ENCODE measurements around the gene BRD1.

The BRD1 gene

GRCh38 chr22:49798486-49799151, 29.1 kb downstream of the BRD1 start:
- DNase-seq (ENCODE audit: low read depth), result no peak
- no peak for TF ChIP-seq CTCF (IDR thresholded peaks at IDR 0.05; ENCODE audit: low read length, missing control alignments)
- H3K4me3 ChIP-seq (replicated peaks; ENCODE audit: low read depth, low read length), result no peak overlapping the region

GRCh38 chr22:49797706-49798105, 30.0 kb downstream of the BRD1 start:
- no peak for TF ChIP-seq CTCF (IDR thresholded peaks at IDR 0.05; ENCODE audit: low read length, missing control alignments)
- DNase-seq (ENCODE audit: low read depth), result no peak
- no peak overlapping the region for H3K4me3 ChIP-seq (replicated peaks; ENCODE audit: low read depth, low read length)

- DNase-seq (ENCODE audit: low read depth), result no peak
- H3K4me3 ChIP-seq (replicated peaks; ENCODE audit: low read depth, low read length), result no peak overlapping the region
- TF ChIP-seq CTCF (IDR thresholded peaks at IDR 0.05; ENCODE audit: low read length, missing control alignments), result no peak
Measured at GRCh38 chr22:49796596-49797270, 30.9 kb downstream of the BRD1 start.

GRCh38 chr22:49795521-49795920, 32.2 kb downstream of the BRD1 start:
- no peak for TF ChIP-seq CTCF (IDR thresholded peaks at IDR 0.05; ENCODE audit: low read length, missing control alignments)
- DNase-seq (ENCODE audit: low read depth), result no peak
- no peak overlapping the region for H3K4me3 ChIP-seq (replicated peaks; ENCODE audit: low read depth, low read length)

GRCh38 chr22:49793871-49794270, 33.8 kb downstream of the BRD1 start:
- TF ChIP-seq CTCF (IDR thresholded peaks at IDR 0.05; ENCODE audit: low read length, missing control alignments), result no peak
- H3K4me3 ChIP-seq (replicated peaks; ENCODE audit: low read depth, low read length), result no peak overlapping the region
- DNase-seq (ENCODE audit: low read depth), result no peak

- H3K4me3 ChIP-seq (replicated peaks; ENCODE audit: low read depth, low read length), result no peak overlapping the region
- TF ChIP-seq CTCF (IDR thresholded peaks at IDR 0.05; ENCODE audit: low read length, missing control alignments), result no peak
- DNase-seq (ENCODE audit: low read depth), result no peak
Measured at GRCh38 chr22:49793296-49793695, 34.4 kb downstream of the BRD1 start.

GRCh38 chr22:49792107-49792506, 35.6 kb downstream of the BRD1 start:
- H3K4me3 ChIP-seq (replicated peaks; ENCODE audit: low read depth, low read length), result no peak overlapping the region
- no peak for DNase-seq (ENCODE audit: low read depth)
- TF ChIP-seq CTCF (IDR thresholded peaks at IDR 0.05; ENCODE audit: low read length, missing control alignments), result no peak
